ENCODE measurements around the gene SLC6A6. TPM values are rescaled to one million over a fixed set of nuclear protein-coding genes. Genes with fewer than 3 reads are reported as not detected.

Gene SLC6A6
- total RNA-seq, 3 donors from 2014 or later, result 22.1 to 52.4 (median 27.5) TPM

DNA sequence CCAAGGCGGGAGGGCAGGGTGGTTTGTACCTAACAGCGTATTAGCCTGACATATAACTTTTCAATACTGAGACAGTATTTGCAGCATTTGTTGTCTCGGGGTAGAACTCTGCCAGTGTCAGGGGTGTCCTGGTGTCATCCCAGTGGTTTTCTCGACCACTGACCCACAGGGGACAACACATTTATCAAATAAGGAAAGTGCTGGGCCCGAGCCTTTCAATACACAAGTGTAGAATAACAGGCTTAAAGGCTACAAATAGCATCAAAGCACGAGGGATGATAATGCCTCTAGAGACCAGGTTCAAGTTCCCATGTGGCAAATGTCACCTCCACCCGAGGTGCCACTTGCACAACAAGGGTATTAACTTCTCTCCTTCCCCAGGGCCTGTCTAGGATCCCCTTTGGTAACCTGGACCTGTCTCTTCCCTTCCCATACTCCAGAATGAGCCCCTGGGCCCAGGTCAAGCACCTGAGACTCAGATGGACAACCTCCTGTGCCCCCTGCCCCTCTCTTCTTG is 9.5 kb upstream of the SLC6A6 start:
- intact Hi-C loops (cut with DNase I; ENCODE audit: low total_unique reads), result loop anchor here (10.0 kb wide), 1 partner anchor 88 kb away; no protein-coding TSS in a partner anchor
- H3K27ac ChIP-seq, result no peak overlapping the region

DNA sequence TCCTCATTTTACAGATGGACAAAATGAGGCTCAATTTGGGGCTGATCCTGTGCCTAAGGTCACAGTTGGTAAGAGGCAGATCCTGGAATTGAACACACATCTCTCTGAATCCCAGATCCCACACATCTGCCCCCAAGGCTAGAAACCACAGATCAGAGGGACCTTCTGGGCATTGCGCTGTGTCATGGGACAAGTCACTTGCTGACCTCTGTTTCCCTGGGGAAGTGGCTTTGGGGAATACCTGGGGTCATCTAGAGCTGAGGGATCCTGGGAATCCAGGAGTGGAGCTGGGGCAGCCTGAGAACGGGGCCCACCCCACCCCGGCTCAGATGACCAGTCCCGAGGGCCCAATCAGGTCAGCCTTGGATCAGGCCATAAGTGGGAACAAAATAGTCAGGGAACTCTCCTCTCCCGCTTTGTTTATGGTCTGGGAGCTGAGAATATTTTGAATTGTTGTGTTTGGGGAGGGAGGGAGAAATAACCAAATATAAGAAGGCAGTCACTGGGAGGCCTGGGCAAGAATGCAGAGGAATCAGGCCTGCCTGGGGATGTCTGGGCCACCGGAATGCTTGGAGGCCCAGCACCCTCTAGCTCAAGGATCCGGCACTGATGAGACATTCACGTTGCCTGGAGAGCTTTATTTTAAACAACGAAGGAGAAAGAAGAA is 8.8 kb upstream of the SLC6A6 start:
- no peak for DNase-seq (ENCODE audit: low spot score in 2 of 2)
- Histone ChIP-seq H3K4me3 (no peak overlapping the region), H3K36me3 (no peaks in the 10 kb centered on the region), H3K27ac (no peak overlapping the region), H3K9me3 (no peaks in the 10 kb centered on the region), H3K27me3 (no peaks in the 10 kb centered on the region), H3K4me1 (no peaks in the 10 kb centered on the region)
- intact Hi-C loops (cut with DNase I; ENCODE audit: low total_unique reads), result loop anchor here (10.0 kb wide), 1 partner anchor 89 kb away; no protein-coding TSS in a partner anchor
- TF ChIP-seq POLR2AphosphoS5 (IDR thresholded peaks at IDR 0.05) (no peak), POLR2A (IDR thresholded peaks at IDR 0.05) (no peak)
- TF ChIP-seq, protein P1, sequence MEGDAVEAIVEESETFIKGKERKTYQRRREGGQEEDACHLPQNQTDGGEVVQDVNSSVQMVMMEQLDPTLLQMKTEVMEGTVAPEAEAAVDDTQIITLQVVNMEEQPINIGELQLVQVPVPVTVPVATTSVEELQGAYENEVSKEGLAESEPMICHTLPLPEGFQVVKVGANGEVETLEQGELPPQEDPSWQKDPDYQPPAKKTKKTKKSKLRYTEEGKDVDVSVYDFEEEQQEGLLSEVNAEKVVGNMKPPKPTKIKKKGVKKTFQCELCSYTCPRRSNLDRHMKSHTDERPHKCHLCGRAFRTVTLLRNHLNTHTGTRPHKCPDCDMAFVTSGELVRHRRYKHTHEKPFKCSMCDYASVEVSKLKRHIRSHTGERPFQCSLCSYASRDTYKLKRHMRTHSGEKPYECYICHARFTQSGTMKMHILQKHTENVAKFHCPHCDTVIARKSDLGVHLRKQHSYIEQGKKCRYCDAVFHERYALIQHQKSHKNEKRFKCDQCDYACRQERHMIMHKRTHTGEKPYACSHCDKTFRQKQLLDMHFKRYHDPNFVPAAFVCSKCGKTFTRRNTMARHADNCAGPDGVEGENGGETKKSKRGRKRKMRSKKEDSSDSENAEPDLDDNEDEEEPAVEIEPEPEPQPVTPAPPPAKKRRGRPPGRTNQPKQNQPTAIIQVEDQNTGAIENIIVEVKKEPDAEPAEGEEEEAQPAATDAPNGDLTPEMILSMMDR (IDR thresholded peaks at IDR 0.05), result no peak

More for the DNA sequence above, 9.5 kb upstream of the SLC6A6 start:
- Histone ChIP-seq H3K4me1 (no peaks in the 10 kb centered on the region), H3K27me3 (no peaks in the 10 kb centered on the region), H3K4me3 (no peak overlapping the region), H3K9me3 (no peaks in the 10 kb centered on the region), H3K36me3 (no peaks in the 10 kb centered on the region)
- no peak for TF ChIP-seq POLR2AphosphoS5 (IDR thresholded peaks at IDR 0.05)
- TF ChIP-seq, protein P1 (IDR thresholded peaks at IDR 0.05), result no peak
- no peak for TF ChIP-seq POLR2A (IDR thresholded peaks at IDR 0.05)
- DNase-seq (ENCODE audit: low spot score in 2 of 2), result no peak

DNA sequence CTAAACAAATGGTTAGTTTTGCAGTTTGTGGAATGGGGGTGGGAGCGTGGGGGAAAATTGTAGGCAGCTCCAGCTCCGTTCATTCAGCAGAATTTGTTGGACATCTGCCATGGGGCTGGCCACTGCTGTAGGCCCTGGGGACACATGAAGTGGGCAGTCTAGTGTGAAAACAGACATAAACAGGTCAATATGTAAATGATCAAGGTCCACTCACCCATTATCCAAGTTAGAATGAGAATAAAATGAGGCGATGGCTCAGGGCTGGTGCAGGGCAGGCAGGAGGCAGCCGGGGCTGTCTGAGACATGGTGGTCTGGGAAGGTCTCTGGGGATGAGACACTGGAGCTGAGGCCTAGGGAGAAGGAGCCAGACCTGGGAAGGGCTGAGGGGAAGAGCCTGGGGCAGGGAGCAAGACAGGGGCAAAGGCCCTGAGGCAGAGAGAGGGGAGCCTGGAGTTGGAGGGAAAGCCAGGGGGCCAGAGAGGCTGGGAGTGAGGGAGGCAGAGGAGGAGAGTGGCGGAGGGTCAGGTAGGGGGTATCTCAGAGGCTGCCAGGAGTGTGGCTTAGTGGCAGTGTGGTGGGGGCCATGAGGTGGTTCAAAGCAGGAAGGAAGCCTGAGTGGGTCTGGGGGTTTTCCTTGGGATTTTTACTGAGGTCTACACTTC is 6.2 kb upstream of the SLC6A6 start:
- intact Hi-C loops (cut with DNase I; ENCODE audit: low total_unique reads), result loop anchor here (2.0 to 10.0 kb wide), 2 partner anchors 25 to 91 kb away; no protein-coding TSS in a partner anchor

GRCh38 chr3:14397046-14397445 is 5.4 kb upstream of the SLC6A6 start:
- Histone ChIP-seq H3K4me3 (no peak overlapping the region), H3K4me1 (no peaks in the 10 kb centered on the region)
- DNase-seq (ENCODE audit: low spot score in 2 of 2), result no peak

More for the DNA sequence above, 6.2 kb upstream of the SLC6A6 start:
- Histone ChIP-seq H3K4me1 (no peaks in the 10 kb centered on the region), H3K36me3 (no peaks in the 10 kb centered on the region), H3K4me3 (no peak overlapping the region), H3K27me3 (no peaks in the 10 kb centered on the region), H3K27ac (no peak overlapping the region), H3K9me3 (no peaks in the 10 kb centered on the region)
- TF ChIP-seq POLR2AphosphoS5 (IDR thresholded peaks at IDR 0.05) (no peak), POLR2A (IDR thresholded peaks at IDR 0.05) (no peak)
- TF ChIP-seq, protein P1 (IDR thresholded peaks at IDR 0.05), result no peak
- DNase-seq (ENCODE audit: low spot score in 2 of 2), result no peak

More at GRCh38 chr3:14397046-14397445, 5.4 kb upstream of the SLC6A6 start:
- no peak overlapping the region for H3K27ac ChIP-seq
- intact Hi-C loops (cut with DNase I; ENCODE audit: low total_unique reads), result loop anchor here (2.0 to 10.0 kb wide), 2 partner anchors 26 to 92 kb away; no protein-coding TSS in a partner anchor
- no peaks in the 10 kb centered on the region for H3K36me3 ChIP-seq
- H3K9me3 ChIP-seq, result no peaks in the 10 kb centered on the region
- TF ChIP-seq POLR2AphosphoS5 (IDR thresholded peaks at IDR 0.05), result no peak
- TF ChIP-seq, protein P1 (IDR thresholded peaks at IDR 0.05), result no peak
- no peak for TF ChIP-seq POLR2A (IDR thresholded peaks at IDR 0.05)
- no peaks in the 10 kb centered on the region for H3K27me3 ChIP-seq

All from breast epithelium (tissue), 4 donors.